Activated CD8-positive, alpha-beta memory T cell treated with anti-CD3 and anti-CD28 coated beads for 4 hours (primary cell): ENCODE data around the gene NLN.

Experiments
- DNase-seq, 2 donors: peaks; one replicate each; pipeline ENCODE4 v3.0.0-alpha.2; 2020; ENCODE audit warnings: low read depth in 2 of 2

The NLN gene

DNA sequence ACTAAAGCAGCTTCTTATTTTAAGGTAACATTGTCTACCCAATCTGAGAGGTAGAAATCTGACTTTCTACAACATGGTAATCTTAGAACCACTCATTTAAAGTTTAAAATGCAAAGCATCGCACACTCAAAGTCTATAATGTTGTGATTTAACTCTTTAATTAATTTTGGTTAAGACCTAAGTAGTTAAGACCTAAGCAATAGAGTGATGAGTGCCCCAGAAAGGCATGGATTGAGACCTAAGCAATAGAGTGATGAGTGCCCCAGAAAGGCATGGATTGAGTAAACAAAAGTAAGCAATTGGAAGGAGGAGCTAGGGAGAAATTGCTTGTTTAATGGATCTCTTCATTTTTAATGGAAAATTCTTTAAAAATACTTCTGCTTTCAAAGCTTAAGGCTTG is 86.8 kb downstream of the NLN start:
- no peak for DNase-seq

DNA sequence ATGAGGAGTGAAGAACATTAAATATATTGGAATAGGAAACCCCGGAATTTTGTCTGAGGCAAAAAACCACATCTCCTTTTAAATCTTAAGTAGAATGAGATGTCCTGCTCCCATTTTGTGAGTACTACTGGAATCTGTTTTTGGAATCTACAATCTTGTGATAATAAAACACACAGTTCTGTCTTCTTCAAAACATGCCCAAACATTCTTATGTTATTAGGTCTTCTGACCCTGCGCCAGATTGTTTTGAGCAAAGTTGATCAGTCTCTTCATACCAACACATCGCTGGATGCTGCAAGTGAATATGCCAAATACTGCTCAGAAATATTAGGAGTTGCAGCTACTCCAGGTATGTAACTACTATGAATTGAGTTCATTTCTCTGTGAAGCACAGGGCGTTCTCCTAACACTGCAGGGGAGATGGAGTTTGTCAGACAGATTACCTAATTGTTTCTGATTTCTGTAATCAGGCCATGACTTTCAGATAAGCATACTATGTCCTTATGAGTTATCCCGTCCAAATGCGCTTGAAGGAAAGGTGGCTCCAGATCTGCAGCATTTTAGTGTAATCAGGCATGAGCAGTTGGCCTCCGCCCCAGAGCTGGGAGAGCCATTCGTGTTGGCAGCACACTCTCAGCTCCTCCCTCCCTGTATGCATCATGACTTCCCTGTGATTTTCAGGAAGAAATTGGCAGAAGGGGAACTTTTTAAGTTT is 88.0 kb downstream of the NLN start:
- no peak for DNase-seq

DNA sequence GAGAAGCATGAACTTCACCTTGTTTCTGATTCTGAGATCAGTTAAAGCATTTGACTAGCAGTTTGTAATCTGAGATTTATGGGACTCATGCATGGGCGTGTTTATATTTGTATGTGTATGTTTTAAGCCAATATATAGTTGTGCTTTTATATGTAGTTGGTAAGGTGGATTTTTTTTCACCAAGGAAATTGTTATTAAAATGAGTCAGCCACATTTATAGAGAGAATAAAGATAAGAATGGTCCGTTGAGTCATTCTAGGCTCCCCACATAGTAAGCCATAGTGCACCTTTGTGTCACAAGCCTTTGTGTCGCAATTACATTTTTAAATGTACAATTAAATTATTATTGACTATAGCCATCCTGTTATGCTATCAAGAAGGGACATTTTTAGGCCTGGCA is 89.0 kb downstream of the NLN start:
- DNase-seq: no peak

DNA sequence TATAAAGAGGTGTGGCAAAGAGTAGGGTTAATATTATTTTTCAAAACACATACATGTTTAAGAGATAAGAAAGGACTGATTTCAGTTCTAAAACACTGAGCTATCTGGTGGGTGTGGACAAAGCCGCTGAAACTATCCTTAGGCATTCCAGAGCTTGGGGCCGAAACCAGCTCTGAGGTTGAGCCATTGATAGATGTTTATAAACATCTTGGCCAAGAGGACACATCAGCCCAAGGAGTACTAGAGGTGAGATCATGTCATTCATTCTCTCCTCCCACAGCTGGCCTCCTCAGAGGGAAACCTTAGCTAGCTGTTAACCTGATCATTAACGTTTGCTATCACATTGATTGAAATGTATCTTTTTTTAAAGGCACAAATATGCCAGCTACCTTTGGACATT is 89.9 kb downstream of the NLN start:
- DNase-seq: no peak

DNA sequence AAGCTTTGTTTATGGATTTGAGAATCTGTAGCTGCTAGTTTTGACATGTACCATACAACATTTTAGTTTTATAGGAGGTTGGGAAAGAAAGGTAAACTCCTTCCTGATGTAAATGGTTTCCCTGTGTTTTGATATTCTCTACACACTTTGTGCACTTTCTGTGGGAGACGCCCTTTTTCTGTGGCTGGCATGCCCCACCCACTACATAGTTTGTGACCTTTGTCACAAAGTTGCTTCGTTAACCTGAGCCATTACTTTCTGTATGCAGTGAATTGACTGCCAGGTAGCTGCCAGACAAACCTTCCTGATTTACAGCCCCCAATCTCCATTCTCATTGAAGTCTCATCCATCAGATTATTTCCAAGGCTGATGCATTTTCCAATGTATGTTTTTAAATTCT is 90.6 kb downstream of the NLN start:
- no peak for DNase-seq

GRCh38 chr5:65813174-65813573 is 91.2 kb downstream of the NLN start:
- no peak for DNase-seq

DNA sequence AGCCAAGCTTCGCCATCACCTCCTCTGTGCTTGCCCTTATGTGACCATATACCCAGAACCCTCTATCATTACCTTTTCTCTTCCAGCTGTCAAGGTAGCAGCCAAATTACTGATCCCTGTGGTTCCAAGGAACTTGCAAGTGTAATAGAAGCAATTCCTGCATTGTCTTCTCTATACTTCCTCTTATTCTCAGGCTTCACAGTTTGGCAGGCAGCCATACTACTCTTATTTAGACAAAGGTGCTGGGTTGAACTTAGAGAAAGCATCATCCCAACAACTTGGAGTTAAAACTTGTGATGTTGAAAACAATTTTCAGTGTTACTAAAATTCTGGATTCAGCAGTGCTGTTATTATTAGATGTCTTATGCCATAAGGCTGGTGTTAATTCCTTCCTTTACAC is 93.2 kb downstream of the NLN start:
- DNase-seq: no peak

DNA sequence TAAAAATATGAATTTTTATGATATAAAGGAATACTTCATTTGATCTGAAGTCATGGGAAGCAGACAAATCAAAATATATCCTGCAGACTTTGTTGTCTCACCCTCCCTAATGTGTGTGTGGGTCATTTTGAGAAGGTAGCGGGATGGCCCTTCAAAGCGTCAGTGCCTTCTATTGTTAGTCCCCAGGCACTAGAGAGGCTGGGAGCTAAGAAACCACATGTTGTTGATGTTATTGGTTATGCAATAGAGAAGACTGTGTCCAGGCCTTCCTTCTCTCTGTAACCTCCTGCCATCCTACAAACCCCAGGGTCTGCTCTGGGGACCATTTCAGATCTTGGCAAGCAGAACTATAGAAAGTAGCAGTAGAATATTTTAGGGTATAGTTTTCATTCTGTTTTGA is 94.7 kb downstream of the NLN start:
- DNase-seq: no peak

- no peak for DNase-seq
Measured at GRCh38 chr5:65817931-65818330, 95.9 kb downstream of the NLN start.

- no peak for DNase-seq
Measured at GRCh38 chr5:65818592-65818991, 96.6 kb downstream of the NLN start.

- no peak for DNase-seq
Measured at GRCh38 chr5:65819215-65819904, 97.4 kb downstream of the NLN start.

GRCh38 chr5:65819905-65820240 is 97.9 kb downstream of the NLN start:
- DNase-seq: no peak

DNA sequence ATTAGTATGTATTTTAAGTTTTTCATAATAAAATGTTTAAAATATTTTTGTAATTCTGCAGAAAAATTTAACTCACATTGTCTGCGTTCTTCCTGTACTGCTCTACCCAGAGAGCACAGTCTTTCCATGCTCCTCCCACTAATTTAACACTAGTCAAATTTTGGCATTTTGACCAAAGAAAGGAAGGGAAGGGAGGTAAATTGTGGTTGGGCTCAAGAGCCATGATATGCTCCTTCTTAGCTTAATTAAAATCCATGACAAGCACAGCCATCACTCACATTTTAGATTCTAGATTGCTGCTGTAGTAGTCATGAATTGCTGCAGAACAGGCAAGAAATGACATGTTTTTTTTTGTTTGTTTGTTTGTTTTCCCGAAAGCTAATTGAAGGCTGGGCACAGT is 98.4 kb downstream of the NLN start:
- no peak for DNase-seq

DNA sequence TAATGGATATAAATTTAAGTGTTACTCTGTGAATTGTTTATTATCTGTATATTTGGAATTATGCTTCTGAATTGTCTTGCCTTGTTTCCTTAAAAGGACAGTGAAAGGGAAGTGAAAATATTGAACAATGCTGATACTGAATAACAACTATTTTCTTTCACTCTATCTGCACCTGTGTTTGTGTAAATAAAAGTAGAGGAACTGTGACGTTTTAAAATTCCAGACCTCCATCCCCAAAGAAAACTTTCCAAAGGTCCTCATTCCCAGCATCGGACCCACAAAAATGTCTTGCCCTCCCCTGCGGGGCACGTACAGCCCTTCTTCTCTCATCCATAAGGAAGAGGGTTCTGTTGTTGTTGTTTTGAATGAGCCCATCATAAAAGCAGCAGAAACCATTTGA is 100.0 kb downstream of the NLN start:
- no peak for DNase-seq

GRCh38 chr5:65822710-65823109 is 100.7 kb downstream of the NLN start:
- DNase-seq: no peak

DNA sequence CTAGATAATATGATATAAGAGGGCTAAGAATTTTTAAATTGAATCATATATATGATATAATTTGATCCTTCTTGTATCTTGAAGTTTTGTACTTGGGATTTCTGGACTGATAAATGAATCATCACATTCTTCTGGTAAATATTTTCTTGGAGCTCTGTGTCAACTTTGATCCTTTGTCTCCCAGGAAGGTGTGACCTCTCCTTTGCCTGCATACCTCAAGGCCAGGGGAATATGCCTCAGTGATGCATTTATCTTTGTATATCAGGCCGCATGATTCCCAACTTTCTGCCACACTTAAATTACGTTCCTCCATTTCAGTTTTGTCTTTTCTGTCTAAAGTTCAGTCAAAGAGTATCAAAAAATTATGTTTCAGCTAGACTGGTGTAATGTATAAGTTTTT is 101.2 kb downstream of the NLN start:
- DNase-seq: no peak

DNA sequence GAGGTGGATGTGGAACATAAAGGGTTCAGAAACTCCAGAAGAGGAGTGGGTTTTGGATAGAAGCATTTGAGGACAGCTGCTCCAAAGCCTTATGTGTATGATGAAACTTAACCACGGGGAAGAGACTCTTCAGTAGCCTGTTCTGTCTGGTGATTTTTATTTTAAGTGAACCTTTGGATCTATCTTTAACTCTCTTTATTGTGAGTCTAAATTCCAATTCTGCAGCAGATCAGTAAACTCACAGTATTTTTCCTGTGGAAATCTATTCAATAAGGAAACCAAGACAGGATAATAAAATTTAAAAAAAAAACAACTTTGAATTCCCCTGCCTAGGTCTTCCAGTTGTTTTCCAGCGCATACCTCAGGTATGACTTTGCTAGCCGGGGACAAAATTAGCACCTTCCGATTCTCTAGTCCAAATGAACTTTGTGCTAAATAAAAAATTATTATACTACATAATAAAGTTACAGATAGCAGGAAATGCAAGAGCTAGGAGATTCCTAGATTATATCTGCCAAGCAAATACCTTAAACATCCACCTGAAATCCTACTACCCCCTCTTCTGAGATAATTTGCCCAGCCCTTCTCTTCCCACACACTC is 101.9 kb downstream of the NLN start:
- no peak for DNase-seq

DNA sequence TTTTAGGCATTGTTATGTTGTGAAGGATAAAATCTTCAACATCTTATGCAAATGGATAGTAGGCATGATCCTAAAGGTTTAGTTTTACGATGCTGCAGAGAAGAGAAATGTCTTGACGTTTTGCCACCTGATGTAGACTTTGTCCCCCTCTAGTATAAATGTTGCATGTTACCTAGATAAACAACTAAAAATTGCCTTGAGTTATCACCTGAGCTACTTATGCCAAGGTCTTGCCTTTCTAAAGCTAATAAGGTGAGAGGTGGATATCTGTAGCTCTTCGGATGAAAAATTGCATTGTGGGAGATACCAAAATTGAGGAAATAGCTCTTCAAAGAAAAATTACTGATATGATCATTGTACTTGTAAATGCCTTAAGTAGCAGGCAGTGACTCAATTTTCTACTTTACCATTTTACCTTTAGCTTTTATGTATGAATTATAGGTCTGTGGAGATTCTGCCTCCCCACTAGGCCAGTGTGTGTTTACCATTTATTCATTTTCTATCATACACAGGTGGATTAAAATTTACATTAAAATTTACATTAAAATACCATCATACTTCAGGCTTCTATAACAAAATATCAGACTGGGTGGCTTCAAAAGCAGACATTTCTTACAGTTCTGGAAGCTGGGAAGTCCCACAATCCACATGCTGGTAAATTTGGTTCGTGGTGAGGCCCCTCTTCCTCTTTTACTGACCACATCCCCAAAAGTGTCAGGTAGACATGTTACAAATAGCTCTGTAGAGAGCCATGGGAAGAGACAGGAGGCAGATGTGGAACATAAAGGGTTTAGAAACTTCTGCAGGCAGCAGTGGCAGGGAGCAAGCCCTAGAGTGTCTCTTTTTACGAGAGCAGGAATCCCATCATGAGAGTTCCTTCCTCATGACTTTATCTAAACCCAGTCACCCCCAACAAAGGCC is 103.7 kb downstream of the NLN start:
- no peak for DNase-seq

- no peak for DNase-seq
Measured at GRCh38 chr5:65828022-65828896, 106.3 kb downstream of the NLN start.

DNA sequence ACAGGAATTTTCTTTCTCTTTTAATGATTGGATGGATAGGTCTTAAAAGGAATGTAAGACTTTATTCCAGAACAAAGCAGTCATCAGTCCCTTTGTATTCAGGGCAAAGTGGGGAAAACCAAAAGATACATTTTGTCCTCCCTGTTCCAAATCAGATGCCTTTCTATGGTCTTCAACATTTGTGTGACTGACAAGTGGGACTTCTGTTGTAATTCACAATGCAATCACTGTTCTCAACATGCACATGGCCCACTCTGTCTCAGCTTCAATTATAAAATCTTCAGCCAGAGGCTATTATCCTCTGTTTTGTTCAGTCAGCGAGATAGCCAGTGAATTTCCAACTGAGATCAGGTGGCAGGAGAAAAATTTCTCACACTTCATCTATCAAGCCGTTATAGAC is 108.9 kb downstream of the NLN start:
- no peak for DNase-seq

DNA sequence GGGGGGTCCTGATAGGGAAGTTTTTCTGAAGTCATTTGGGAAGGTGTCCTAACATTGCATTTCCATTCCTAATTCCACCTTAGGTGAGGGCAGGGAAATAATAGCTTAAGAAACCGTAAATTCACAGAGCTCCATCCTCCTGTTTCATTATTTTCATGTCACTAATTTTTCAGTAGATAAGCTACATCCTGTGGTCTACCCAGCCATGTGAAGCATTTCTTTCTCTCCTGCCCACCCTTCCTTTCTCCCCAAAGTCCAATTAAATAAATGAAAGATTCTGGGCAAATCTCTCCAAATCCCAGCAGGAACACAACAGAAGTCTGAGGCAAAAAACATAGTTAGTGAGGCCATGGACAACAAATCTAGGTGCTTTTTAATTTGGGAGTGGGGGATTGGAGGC is 109.3 kb downstream of the NLN start:
- no peak for DNase-seq
